Activated CD4-positive, alpha-beta T cell treated with anti-CD3 and anti-CD28 coated beads, Interleukin-2, amount 50 U/mL, for 48 hours (primary cell): ENCODE measurements around the gene DCAF6.
A peak's percentile ranks its signal among the peaks of the same experiment; 100 is the strongest.

ENCODE experiments used
- DNase-seq, 2 experiments: peaks; one replicate each; pipeline ENCODE4 v3.0.0-alpha.2; 2020

DCAF6 gene

DNA sequence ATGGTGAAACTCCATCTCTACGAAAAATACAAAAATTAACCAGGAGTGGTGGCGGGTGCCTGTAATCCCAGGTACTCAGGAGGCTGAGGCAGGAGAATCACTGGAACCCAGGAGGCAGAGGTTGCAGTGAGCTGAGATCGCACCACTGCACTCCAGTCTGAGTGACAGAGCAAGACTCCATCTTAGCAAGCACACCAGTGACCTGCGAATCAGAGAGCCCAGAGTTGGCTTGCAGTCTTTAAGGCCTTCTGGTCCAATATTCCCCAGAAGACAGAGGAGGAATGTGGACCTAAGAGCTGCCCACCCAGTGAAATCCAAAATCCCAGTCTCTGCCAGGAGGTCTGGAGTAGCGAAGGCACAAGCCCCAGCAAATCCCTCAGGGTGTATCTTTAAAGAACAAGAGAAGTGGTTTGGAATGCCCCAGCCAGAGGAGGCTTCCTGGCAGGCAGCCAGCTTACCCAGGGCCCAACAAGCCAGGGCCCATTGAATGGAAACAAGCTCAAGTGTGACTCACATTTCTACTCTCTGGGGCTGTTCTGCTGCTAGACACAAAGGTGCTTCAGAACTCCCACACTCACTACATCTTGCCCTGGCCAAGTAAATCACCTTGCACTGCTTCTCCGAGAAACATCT is 176.3 kb downstream of the DCAF6 start:
- peak; percentile 67 to 76 for DNase-seq

DNA sequence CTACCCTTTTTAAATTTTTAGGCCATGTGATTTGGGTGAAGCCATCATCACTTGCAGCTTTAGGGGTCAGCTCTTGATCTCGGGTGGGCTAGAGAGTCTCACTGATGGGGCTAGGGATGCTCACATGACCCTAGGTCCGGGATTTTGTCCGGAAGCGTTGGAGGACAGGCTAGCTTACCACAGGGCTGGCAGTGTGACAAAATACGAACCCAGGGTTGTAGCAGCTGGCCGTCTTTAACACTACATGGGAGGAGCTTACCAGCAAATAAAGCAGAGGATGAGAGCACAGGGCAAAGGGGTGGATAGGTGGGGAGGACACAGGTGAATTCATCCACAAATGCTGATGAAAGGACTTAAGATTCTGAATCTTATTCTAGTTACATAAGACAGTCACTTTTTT is 178.4 kb downstream of the DCAF6 start:
- DNase-seq: no peak

DNA sequence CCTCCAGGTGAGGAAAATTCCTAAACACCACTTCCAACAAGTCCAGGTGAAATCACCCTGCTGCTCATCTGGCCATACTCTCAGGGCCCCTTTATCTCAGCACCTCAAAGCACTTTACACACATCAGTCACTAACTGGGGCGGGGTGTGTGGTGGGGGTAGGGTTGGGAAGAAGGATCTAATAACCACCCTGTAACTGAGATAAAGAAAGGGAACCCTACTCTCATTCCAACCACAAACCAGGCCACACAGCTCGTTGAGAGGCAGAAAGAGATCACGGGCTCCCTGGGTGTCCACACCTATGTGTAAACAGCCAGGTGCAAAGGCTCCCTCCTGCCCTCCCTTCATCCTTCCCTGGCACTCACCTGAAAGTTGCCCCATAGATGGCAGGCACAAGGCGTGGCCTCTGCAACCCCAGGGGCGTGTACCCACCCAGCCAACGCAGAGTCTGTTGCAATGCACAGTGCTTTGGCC is 179.9 kb downstream of the DCAF6 start:
- no peak for DNase-seq

DNA sequence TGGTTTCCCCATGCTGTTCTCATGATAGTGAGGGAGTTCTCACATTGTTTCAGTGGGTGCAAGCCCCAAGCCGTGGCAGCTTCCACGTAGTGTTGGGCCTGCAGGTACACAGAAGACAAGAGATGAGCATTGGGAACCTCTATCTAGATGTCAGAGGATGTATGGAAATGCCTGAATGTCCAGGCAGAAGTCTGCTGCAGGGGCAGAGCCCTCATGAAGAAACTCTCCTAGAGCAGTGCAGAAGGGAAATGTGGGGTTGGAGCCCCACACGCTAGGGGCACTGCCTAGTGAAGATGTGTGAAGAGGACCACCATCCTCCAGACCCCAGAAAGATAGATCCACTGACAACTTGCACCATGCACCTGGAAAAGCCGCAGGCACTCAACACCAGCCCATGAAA is 183.3 kb downstream of the DCAF6 start:
- no peak for DNase-seq

DNA sequence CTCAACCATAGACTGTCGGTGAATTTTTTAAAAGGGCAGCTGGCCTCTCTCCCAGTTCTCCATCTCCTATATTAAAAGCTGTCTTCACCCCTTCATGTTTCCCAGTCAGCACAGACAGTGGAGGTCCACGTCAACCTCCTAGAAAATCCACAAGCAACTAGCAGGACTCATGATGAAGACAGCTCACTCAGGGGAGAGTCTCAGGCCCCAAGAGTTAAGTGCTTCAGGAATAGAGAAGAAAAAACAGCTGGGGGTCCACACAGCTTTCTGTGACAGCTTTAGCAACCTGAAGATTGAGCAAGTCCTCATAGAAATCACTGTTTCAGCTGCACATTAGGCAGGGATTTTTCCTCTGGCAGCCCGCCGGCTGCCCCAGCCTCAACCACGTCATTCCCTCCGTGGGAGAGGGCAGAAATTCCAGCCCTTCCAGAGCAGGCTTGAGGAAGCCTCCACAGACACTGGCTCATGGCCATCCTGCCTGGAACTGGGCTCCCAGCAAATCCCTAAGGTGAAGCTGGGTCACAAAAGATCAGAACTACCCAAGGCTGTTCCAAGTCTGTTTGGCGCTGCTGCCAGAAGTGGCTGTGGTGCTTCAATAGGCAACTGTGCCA is 185.0 kb downstream of the DCAF6 start:
- no peak for DNase-seq

DNA sequence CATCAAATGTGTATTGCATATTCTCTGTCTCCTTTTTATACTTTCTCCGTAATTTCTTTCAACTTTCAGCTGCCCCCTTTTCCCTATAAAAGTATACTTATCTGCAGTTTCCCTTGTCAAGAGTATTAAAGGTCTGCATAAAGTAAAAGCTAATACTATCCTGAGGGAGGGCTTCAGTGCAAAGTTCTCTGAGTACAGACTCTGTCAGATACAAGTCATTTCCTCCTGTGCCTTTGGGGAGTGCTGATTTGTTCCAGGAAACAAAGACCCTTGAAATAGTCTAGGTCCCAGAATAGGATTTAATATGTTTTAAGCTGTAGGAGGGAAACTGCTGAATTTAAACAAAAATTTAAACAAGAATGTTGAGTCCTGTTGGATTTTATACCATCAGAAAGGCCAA is 188.6 kb downstream of the DCAF6 start:
- DNase-seq: no peak
